Measurements from ENCODE around the gene CTDSPL. TPM values are rescaled to one million over a fixed set of nuclear protein-coding genes. Genes with fewer than 3 reads are reported as not detected.

The CTDSPL gene
- total RNA-seq, 1 donor = 34.7 TPM

DNA sequence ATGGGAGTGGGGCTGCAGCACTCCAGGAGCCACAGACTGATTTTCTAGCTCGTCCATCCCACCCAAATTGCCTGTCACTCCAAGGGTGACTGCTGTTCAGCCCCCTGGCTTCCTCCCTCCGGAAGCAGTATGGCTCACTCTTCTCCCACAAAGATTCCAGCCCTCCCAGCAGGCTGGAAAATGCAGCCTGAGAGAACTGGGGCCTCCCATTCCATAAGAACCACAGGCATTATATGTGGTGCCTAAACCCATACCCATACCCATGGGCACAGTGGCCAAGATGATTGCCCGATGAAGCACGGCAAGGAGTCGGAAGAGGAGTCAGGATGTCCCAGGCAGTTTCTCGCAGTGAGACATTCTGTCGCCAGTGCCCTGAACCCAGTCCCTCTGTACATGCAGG lies 122.9 kb downstream of the CTDSPL start:
- Histone ChIP-seq H3K4me3 (ENCODE audit: insufficient read depth, low read length) (no peak overlapping the region), H3K27me3 (ENCODE audit: insufficient read depth, low read length) (no peaks in the 10 kb centered on the region), H2AFZ (ENCODE audit: low read length) (no peak overlapping the region), H3K4me1 (ENCODE audit: insufficient read depth, low read length) (no peaks in the 10 kb centered on the region), H3K9me3 (ENCODE audit: low read depth, low read length) (no peaks in the 10 kb centered on the region), H3K36me3 (ENCODE audit: insufficient read depth, low read length) (peaks cover 8% of the 10 kb centered on the region), H3K79me2 (ENCODE audit: insufficient read depth, low read length) (no peaks in the 10 kb centered on the region), H3K27ac (ENCODE audit: low read depth, low read length) (no peak overlapping the region), H3K4me2 (ENCODE audit: insufficient read depth, low read length) (no peak overlapping the region), H4K20me1 (ENCODE audit: insufficient read depth, low read length) (no peaks in the 10 kb centered on the region)
- no peak for DNase-seq (ENCODE audit: insufficient read length, low spot score, missing footprints)
- no peak for TF ChIP-seq CTCF (IDR thresholded peaks at IDR 0.05; ENCODE audit: extremely low read depth, low read depth, low read length)

- H3K36me3 ChIP-seq (ENCODE audit: insufficient read depth, low read length) = peaks cover 8% of the 10 kb centered on the region
- no peaks in the 10 kb centered on the region for H3K27me3 ChIP-seq (ENCODE audit: insufficient read depth, low read length)
- no peak overlapping the region for H3K27ac ChIP-seq (ENCODE audit: low read depth, low read length)
- H3K4me3 ChIP-seq (ENCODE audit: insufficient read depth, low read length) = no peak overlapping the region
- H3K79me2 ChIP-seq (ENCODE audit: insufficient read depth, low read length) = no peaks in the 10 kb centered on the region
- peak; percentile 55 for DNase-seq (ENCODE audit: insufficient read length, low spot score, missing footprints)
- no peaks in the 10 kb centered on the region for H4K20me1 ChIP-seq (ENCODE audit: insufficient read depth, low read length)
- no peaks in the 10 kb centered on the region for H3K4me1 ChIP-seq (ENCODE audit: insufficient read depth, low read length)
- H3K4me2 ChIP-seq (ENCODE audit: insufficient read depth, low read length) = no peak overlapping the region
- peak; percentile 6 for TF ChIP-seq CTCF (IDR thresholded peaks at IDR 0.05; ENCODE audit: extremely low read depth, low read depth, low read length)
- H3K9me3 ChIP-seq (ENCODE audit: low read depth, low read length) = no peaks in the 10 kb centered on the region
- H2AFZ ChIP-seq (ENCODE audit: low read length) = no peak overlapping the region
Observed at GRCh38 chr3:37985637-37986320, 124.1 kb downstream of the CTDSPL start.

DNA sequence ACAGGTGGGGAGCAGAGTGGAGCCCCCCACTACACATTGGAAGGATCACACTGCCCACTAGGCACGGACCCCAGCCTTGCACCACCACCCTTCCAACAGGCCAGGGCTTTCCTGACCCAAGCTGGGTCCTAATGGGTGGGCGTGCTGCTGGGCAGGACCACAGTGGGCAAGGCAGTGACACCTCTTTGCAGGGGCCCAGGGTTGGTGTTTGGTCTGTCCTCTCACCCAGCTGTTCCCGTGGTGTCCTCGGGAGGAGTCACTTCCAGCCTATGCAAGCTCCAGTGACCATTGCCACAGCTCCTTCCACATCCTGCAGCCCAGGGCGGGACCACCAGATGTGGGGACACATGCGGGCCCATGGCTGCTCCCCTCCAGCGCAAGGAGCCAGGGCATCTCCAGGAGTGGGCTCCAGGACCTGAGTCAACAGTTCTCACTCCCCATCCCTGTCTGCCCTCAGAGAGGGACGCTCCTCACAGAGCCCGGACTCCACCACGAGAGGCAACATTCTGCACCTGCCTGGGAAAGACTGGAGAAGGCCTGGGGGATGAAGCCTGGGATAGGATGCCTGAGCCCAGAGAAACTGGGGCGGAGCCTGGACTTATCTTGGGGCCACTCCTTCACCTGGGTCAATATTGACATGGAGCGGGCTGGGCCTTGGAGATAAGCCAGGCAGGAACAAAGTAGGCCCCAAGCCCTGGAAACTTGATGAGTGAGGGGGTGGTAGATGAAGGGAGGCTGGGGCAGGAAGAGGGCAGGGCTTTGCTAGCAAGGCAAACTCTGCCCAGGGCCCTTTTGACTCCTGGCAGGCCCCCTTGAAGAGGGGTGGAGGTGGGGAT lies 125.0 kb downstream of the CTDSPL start:
- Histone ChIP-seq H4K20me1 (ENCODE audit: insufficient read depth, low read length) (no peaks in the 10 kb centered on the region), H3K79me2 (ENCODE audit: insufficient read depth, low read length) (no peaks in the 10 kb centered on the region), H3K4me3 (ENCODE audit: insufficient read depth, low read length) (no peak overlapping the region), H3K4me1 (ENCODE audit: insufficient read depth, low read length) (no peaks in the 10 kb centered on the region), H2AFZ (ENCODE audit: low read length) (no peak overlapping the region), H3K27ac (ENCODE audit: low read depth, low read length) (no peak overlapping the region), H3K4me2 (ENCODE audit: insufficient read depth, low read length) (no peak overlapping the region), H3K36me3 (ENCODE audit: insufficient read depth, low read length) (peaks cover 4% of the 10 kb centered on the region), H3K27me3 (ENCODE audit: insufficient read depth, low read length) (no peaks in the 10 kb centered on the region), H3K9me3 (ENCODE audit: low read depth, low read length) (no peaks in the 10 kb centered on the region)
- no peak for TF ChIP-seq CTCF (IDR thresholded peaks at IDR 0.05; ENCODE audit: extremely low read depth, low read depth, low read length)
- DNase-seq (ENCODE audit: insufficient read length, low spot score, missing footprints) = peak; percentile 66

- Histone ChIP-seq H3K27ac (ENCODE audit: low read depth, low read length) (no peak overlapping the region), H4K20me1 (ENCODE audit: insufficient read depth, low read length) (no peaks in the 10 kb centered on the region), H3K4me3 (ENCODE audit: insufficient read depth, low read length) (no peak overlapping the region), H3K36me3 (ENCODE audit: insufficient read depth, low read length) (no peaks in the 10 kb centered on the region), H3K27me3 (ENCODE audit: insufficient read depth, low read length) (no peaks in the 10 kb centered on the region), H3K4me2 (ENCODE audit: insufficient read depth, low read length) (no peak overlapping the region), H2AFZ (ENCODE audit: low read length) (no peak overlapping the region), H3K79me2 (ENCODE audit: insufficient read depth, low read length) (no peaks in the 10 kb centered on the region), H3K9me3 (ENCODE audit: low read depth, low read length) (no peaks in the 10 kb centered on the region), H3K4me1 (ENCODE audit: insufficient read depth, low read length) (no peaks in the 10 kb centered on the region)
- peak; percentile 34 for DNase-seq (ENCODE audit: insufficient read length, low spot score, missing footprints)
- TF ChIP-seq CTCF (IDR thresholded peaks at IDR 0.05; ENCODE audit: extremely low read depth, low read depth, low read length) = no peak
Observed at GRCh38 chr3:37987315-37987697, 125.6 kb downstream of the CTDSPL start.

Data from osteoblast (primary cell).